Measurements from ENCODE around the gene CEP152. TPM values are rescaled to one million over a fixed set of nuclear protein-coding genes. Genes with fewer than 3 reads are reported as not detected.

Gene CEP152
- 3.0 and 7.6 TPM in 2 replicates for total RNA-seq

DNA sequence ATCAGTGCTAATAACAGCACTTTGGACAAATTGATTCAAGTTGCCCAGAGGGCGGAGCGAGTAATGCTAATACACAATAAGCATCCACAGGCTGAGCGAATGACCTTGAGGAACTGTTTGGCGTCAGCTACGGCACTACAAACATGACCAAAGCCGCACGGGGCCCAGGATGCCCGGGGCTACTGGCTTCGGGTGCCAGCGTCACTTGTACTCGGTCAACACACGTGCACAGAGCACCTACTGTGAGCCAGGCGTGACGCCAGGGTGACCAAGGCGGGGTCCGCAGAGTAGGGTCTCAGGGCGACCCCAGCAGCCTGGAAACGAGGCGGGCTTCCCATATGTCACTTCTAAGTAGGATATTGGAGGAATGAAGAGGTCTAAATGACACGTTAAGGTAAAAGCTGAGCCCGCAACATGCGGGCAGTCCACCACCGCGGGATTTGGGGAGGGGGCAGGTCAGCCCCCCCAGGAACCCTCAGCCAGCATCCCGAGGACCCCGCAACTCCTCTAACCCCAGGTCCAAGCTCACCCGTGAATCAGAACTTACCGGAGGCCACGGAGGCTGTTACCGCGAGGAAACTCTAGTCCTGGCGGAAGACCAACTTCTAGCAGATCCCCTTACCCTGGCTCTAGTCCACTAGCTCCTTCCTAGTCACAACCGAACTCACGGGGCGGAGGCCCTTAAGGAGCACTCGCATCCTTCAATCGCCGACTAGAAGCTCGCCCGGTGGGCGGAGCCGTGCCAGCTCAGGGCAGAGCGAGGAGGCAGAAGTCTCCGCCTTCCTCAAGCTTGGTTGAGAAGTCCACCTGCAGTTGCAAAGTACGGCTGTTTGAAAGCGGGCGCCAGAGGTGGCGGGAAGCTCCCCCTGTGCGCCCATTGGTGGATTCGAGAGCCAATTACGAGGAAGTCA lies at the start of gene CEP152:
Gene CEP152 (minus strand): TSS at position 656 of the 911 bp plus-strand sequence. CDS start 5,420 bp downstream, outside the sequence.

Other genes with a start within 250 kb of the CEP152 start
- 1,277 and 1,737 TPM in 2 replicates for gene FBN1, start 165.4 kb downstream of the CEP152 start, total RNA-seq
- 281 and 374 TPM in 2 replicates for gene EID1, start 67.1 kb upstream of the CEP152 start, total RNA-seq
- gene SHC4, start 152.8 kb upstream of the CEP152 start, total RNA-seq: 2.6 and 3.0 TPM in 2 replicates
- 24.9 and 29.8 TPM in 2 replicates for gene SECISBP2L, start 235.4 kb upstream of the CEP152 start, total RNA-seq